Iris pigment epithelial cell (primary cell): ENCODE results near the gene IL34.

Source experiments
- DNase-seq: peaks from one replicate; pipeline ENCODE4 v3.0.0-alpha.2; 2011; ENCODE audit warnings: low read depth

Gene IL34

GRCh38 chr16:70702624-70703023, 56.3 kb downstream of the IL34 start:
- DNase-seq = no peak

GRCh38 chr16:70703041-70703834, 56.9 kb downstream of the IL34 start:
- DNase-seq = peak; percentile 75

- DNase-seq = no peak
These were observed 57.5 kb downstream of the IL34 start for GRCh38 chr16:70703835-70704381.

GRCh38 chr16:70704586-70704985, 58.2 kb downstream of the IL34 start:
- DNase-seq = no peak

GRCh38 chr16:70705056-70705455, 58.7 kb downstream of the IL34 start:
- no peak for DNase-seq

DNA sequence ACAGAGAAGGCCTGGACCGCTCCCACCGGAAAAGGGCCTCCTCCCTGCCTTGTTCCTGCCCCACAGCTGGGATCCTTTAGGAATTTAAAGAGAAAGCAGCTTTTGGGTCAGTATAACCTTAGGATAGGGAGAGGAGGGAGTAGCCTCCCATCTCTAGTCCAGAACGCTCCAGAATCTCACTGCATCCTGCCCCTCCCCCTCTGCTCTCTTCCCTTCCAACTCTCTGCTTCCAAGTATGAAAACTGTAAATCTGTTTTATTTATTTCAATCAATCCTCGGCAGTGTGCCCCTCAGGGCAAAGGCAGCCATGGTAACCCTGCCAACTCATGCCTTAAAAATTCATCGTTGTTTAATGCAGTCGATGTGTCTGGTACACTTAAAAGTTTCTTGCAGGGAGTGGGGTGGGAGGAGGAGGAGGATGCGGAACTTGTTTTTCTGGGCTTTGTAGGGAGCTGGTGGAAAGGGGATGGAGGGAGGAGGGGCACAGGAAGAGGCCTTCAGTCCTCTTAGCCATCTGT, 60.6 kb downstream of the IL34 start:
- DNase-seq = peak; percentile 40

DNA sequence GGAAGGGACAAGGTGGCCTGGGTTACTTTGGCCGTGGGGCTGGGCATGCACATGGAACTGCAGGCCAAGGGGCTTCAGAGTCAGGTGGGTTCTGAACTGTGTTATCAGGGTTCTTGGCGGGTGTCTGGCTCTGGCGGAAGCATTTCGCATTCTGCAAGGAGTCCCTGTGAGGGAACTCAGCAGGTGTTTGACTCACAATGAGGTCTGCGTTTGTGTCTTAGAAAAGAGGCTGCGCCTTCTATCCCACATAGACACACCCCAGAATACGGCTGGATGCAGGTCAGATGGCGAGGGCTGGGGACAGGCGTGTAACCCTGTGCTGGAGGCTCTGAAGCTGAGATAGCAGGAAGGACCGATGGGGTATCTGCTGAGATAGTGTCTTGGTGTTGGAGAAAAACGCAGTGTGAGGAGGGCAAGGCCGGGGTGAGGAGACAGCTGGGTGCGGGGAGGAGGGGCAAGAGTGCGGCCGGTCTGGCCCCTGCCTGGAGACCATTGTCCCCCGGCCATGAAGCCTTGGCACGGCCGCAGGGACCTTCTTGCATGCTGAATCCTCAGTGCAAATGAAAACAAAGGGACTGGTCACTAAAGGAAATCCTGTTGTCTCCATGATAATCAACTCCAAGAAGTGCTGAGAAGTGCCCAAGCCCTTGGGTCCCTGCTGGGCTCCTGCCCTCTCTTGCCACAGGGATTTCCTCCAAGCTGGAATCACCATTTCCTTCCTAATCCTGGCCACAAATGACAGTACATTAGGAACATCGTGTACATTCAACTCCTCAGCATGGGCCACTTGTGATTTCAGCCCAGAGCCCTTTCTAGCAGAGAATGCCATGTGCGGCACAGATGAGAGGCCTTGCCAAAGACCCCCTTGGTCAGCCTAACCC, 62.2 kb downstream of the IL34 start:
- DNase-seq = no peak

DNA sequence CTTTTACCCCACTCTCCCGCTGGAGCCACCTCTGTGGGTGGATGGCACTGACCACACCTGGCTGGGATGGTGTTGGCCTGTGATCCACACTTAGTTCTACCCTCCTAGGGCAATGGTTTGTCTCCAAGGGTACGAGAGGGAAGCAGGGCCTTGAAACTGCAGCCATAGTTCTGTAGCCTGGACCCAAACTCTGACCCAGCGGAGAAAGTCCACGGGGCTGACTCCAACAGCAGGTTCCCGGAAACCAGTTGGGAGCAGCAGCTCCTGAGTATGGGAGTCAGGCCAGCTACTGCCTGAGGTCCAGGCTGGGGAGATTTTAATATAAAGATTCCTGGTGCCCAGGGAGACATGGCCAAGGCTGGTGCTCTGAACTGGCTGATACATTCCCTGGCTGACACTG, 63.1 kb downstream of the IL34 start:
- no peak for DNase-seq

DNA sequence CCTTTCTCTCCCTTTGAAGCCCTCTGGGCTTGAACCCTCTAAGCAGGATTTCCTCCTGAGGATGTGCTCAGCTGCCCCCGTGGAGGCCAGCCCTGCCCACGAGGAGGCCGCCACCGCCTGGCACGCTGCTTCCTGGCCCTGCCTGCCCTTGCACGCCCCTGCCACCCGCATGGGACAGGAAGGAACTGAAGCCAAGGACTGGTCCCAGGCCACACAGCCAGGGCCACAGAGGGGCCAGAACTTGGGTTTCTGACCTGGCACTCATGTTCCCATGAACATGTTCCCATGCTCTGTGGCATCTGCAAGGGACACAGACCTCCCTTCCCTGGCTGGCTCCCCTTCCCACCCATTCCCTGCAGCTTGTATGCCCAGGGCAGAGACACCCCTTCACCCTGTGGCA, 63.6 kb downstream of the IL34 start:
- no peak for DNase-seq
